ELR (cell line): Measurements from ENCODE around the gene FAM107B.

Experiments
- DNase-seq: peaks from one replicate; pipeline ENCODE4 v3.0.0-alpha.2; 2015; ENCODE audit warnings: low read depth

Gene FAM107B

GRCh38 chr10:14692344-14693076, 82.2 kb downstream of the FAM107B start:
- DNase-seq = no peak

GRCh38 chr10:14691359-14691758, 83.3 kb downstream of the FAM107B start:
- no peak for DNase-seq

GRCh38 chr10:14688606-14689005, 86.1 kb downstream of the FAM107B start:
- DNase-seq = peak; percentile 29

GRCh38 chr10:14688189-14688588, 86.5 kb downstream of the FAM107B start:
- peak; percentile 15 for DNase-seq

- no peak for DNase-seq
These were observed 87.4 kb downstream of the FAM107B start for GRCh38 chr10:14687340-14687739.

- no peak for DNase-seq
These were observed 88.3 kb downstream of the FAM107B start for GRCh38 chr10:14686356-14686755.

- DNase-seq = no peak
These were observed 90.3 kb downstream of the FAM107B start for GRCh38 chr10:14684354-14684753.

GRCh38 chr10:14683256-14683655, 91.4 kb downstream of the FAM107B start:
- DNase-seq = no peak

GRCh38 chr10:14681802-14682201, 92.9 kb downstream of the FAM107B start:
- no peak for DNase-seq

GRCh38 chr10:14681305-14681704, 93.4 kb downstream of the FAM107B start:
- DNase-seq = peak; percentile 22

GRCh38 chr10:14678637-14679036, 96.1 kb downstream of the FAM107B start:
- DNase-seq = no peak

GRCh38 chr10:14676732-14677131, 98.0 kb downstream of the FAM107B start:
- DNase-seq = no peak

GRCh38 chr10:14674376-14675050, 100.2 kb downstream of the FAM107B start:
- no peak for DNase-seq

- DNase-seq = no peak
These were observed 101.4 kb downstream of the FAM107B start for GRCh38 chr10:14673189-14673861.

GRCh38 chr10:14671386-14671831, 103.3 kb downstream of the FAM107B start:
- DNase-seq = peak; percentile 52

- peak; percentile 61 for DNase-seq
These were observed 104.0 kb downstream of the FAM107B start for GRCh38 chr10:14670551-14671240.

GRCh38 chr10:14669576-14669975, 105.1 kb downstream of the FAM107B start:
- DNase-seq = no peak

- no peak for DNase-seq
These were observed 106.9 kb downstream of the FAM107B start for GRCh38 chr10:14667781-14668180.

- no peak for DNase-seq
These were observed 107.4 kb downstream of the FAM107B start for GRCh38 chr10:14667280-14667679.

- DNase-seq = peak; percentile 19
These were observed 108.5 kb downstream of the FAM107B start for GRCh38 chr10:14665865-14666857.

- DNase-seq = no peak
These were observed 109.4 kb downstream of the FAM107B start for GRCh38 chr10:14665304-14665703.
